Activated CD8-positive, alpha-beta T cell treated with anti-CD3 and anti-CD28 coated beads for 36 hours (primary cell): ENCODE data around the gene CACNA1C. TPM values are rescaled to one million over a fixed set of nuclear protein-coding genes. Genes with fewer than 3 reads are reported as not detected.

ENCODE experiments used
- ATAC-seq: fragments of 200-7000 bp; cut with Tn5 transposase; one replicate; pipeline ENCODE4 v1.10.0; 2021; ENCODE audit warnings: mild to moderate bottlenecking, moderate library complexity
- CTCF ChIA-PET: fragments of 350-600 bp; sonication (Branson Sonifier 250); formaldehyde crosslinking; loops from one replicate; lab custom pipeline; 2021; ENCODE audit warnings: antibody characterized with exemption; lab: Charles Lee
- POLR2A ChIA-PET: fragments of 350-600 bp; sonication (Branson Sonifier 250); formaldehyde crosslinking; loops from one replicate; lab custom pipeline; 2021; ENCODE audit warnings: antibody characterized with exemption; lab: Charles Lee
- DNase-seq: peaks from one replicate; pipeline ENCODE4 v3.0.0-alpha.2; 2020
- H3K27ac Mint-ChIP-seq: one replicate; pipeline ENCODE4 v1.8.0; 2021; ENCODE audit warnings: mild to moderate bottlenecking, mixed read lengths
- H3K27me3 Mint-ChIP-seq: one replicate; pipeline ENCODE4 v1.8.0; 2021; ENCODE audit warnings: mixed read lengths
- H3K36me3 Mint-ChIP-seq: one replicate; pipeline ENCODE4 v1.8.0; 2021; ENCODE audit warnings: low read depth, mixed read lengths
- H3K4me1 Mint-ChIP-seq: one replicate; pipeline ENCODE4 v1.8.0; 2021; ENCODE audit warnings: low read depth, mixed read lengths
- H3K4me3 Mint-ChIP-seq: one replicate; pipeline ENCODE4 v1.8.0; 2021; ENCODE audit warnings: mild to moderate bottlenecking, moderate library complexity, mixed read lengths
- H3K9me3 Mint-ChIP-seq: one replicate; pipeline ENCODE4 v1.8.0; 2021; ENCODE audit warnings: mixed read lengths
- intact Hi-C: fragments of 100-400 bp; cut with micrococcal nuclease; formaldehyde crosslinking; loops from one replicate; pipeline ENCODE4 v1.10.0; 2022
- total RNA-seq, 2 experiments: library from RNA; stranded (reverse); gene quantifications; one replicate each; pipeline ENCODE4 v1.2.3, GENCODE V29; 2021
- TF ChIP-seq, protein P1 (sequence below): fragments of 200-600 bp; IDR thresholded peaks from one replicate; pipeline ENCODE4 v1.8.0; 2022; ENCODE audit warnings: antibody characterized with exemption, mild to moderate bottlenecking

Gene CACNA1C
- total RNA-seq, 2 experiments from 2014 or later: 0.02 to 0.05 TPM

DNA sequence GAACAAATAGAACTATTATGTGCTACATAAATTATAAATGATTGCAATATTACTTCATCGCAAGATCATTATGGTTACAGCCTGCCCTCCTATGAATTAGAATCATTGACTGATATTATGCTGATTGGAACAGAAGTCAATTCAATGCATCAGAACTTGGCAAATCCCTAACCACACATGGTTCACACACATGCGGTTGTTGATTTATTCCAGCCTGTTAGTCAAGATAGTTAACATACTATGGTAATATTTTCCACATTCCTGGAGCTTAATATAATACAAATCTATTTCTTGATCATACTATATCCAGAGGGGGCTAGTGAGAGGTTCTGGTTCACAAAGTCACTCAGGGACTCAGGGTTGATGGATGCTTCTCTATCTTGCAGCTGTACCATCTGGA is 9.7 kb upstream of the CACNA1C start:
- intact Hi-C loops: no loop called here
- ATAC-seq (no peak), DNase-seq (no peak)
- Mint-ChIP-seq H3K4me3 (no peak overlapping the region), H3K36me3 (no peaks in the 10 kb centered on the region), H3K4me1 (no peaks in the 10 kb centered on the region), H3K9me3 (no peaks in the 10 kb centered on the region), H3K27me3 (peaks cover 24% of the 10 kb centered on the region), H3K27ac (no peak overlapping the region)
- CTCF ChIA-PET: interaction anchor here (1.3 to 1.4 kb wide), 2 partner anchors 8 to 35 kb away, joined by 3 to 4 read pairs; no protein-coding TSS in a partner anchor
- POLR2A ChIA-PET: no interaction called here
- TF ChIP-seq, protein P1, sequence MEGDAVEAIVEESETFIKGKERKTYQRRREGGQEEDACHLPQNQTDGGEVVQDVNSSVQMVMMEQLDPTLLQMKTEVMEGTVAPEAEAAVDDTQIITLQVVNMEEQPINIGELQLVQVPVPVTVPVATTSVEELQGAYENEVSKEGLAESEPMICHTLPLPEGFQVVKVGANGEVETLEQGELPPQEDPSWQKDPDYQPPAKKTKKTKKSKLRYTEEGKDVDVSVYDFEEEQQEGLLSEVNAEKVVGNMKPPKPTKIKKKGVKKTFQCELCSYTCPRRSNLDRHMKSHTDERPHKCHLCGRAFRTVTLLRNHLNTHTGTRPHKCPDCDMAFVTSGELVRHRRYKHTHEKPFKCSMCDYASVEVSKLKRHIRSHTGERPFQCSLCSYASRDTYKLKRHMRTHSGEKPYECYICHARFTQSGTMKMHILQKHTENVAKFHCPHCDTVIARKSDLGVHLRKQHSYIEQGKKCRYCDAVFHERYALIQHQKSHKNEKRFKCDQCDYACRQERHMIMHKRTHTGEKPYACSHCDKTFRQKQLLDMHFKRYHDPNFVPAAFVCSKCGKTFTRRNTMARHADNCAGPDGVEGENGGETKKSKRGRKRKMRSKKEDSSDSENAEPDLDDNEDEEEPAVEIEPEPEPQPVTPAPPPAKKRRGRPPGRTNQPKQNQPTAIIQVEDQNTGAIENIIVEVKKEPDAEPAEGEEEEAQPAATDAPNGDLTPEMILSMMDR: no peak

DNA sequence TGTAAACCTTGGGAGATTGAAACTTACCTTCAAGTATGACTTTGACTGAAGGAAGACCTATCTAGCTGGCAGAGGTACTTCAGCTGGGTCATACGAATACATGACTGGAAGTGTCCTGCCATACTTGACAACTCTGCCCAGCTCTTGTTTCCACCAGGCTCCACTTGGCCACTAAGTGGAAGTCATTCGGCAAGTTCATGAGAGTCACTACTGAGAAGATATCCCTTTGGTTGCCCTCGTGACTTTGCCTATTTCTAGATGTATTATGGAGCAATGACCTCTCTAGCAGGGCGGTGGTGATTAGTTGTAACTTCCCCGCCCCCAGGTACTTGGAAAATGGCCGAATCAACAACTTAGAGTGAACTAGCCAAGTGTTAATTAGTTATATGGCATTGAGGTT is 8.6 kb upstream of the CACNA1C start:
- Mint-ChIP-seq H3K9me3 (no peaks in the 10 kb centered on the region), H3K4me3 (no peak overlapping the region), H3K27ac (no peak overlapping the region), H3K27me3 (peaks cover 33% of the 10 kb centered on the region), H3K36me3 (no peaks in the 10 kb centered on the region), H3K4me1 (no peaks in the 10 kb centered on the region)
- ChIA-PET POLR2A (no interaction called here), CTCF (interaction anchor here (1.3 kb wide), 1 partner anchor 10 kb away, joined by 4 read pairs; no protein-coding TSS in a partner anchor)
- DNase-seq (no peak), ATAC-seq (no peak)
- TF ChIP-seq, protein P1: no peak
- intact Hi-C loops: no loop called here

DNA sequence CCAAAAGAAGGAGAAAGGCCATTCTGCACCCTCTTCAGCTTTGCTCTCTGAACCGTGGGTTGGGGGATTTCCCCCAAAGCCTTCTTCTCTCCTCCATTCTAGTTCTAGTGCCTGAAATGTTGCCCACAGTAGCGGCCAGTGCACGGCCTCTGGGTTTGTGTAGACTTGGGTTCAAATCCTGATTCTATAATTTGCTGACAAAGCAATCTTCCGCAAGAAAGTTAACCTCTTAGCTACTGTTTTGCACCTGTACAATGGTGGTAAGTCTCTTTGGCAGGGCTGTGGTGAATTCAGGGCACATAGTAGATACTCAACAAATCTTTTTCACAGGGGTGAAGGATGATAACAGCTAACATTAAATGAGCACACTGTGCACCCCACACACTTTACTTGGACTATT is 5.8 kb upstream of the CACNA1C start:
- no peak for ATAC-seq
- POLR2A ChIA-PET: interaction anchor here (1.4 kb wide), 1 partner anchor 9 kb away, joined by 3 read pairs; no protein-coding TSS in a partner anchor
- intact Hi-C loops: no loop called here
- no peak for DNase-seq
- Mint-ChIP-seq H3K36me3 (no peaks in the 10 kb centered on the region), H3K27ac (no peak overlapping the region), H3K9me3 (no peaks in the 10 kb centered on the region), H3K27me3 (peaks cover 48% of the 10 kb centered on the region), H3K4me3 (no peak overlapping the region), H3K4me1 (no peaks in the 10 kb centered on the region)
- TF ChIP-seq, protein P1: no peak
- CTCF ChIA-PET: interaction anchor here (1.5 kb wide), 1 partner anchor 13 kb away, joined by 5 read pairs; no protein-coding TSS in a partner anchor

DNA sequence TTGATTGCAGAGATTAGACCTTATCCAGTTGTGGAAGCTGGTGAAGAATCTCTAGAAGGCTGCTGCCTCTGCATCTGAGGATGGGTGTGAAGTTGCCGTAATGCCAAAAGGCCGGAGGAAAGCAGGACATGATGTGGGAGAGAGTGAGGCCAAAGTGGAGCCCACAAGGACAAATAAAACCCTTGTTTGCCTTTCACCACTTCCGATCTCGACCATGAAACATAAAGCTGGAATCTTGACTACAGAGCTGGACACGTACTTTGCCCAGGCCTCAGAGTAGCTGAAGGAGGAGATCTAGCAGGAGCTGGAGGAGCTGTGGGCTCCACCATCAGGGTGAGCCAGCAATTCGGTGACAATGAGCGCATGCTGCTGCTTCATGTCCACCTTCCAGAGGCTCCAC is 5.0 kb upstream of the CACNA1C start:
- H3K4me3 Mint-ChIP-seq: no peak overlapping the region
- CTCF ChIA-PET: interaction anchor here (1.5 kb wide), 1 partner anchor 13 kb away, joined by 5 read pairs; no protein-coding TSS in a partner anchor
- DNase-seq (no peak), ATAC-seq (no peak)
- POLR2A ChIA-PET: interaction anchor here (0.9 kb wide), 1 partner anchor 15 kb away, joined by 3 read pairs; no protein-coding TSS in a partner anchor
- H3K4me1 Mint-ChIP-seq: no peaks in the 10 kb centered on the region
- no peak overlapping the region for H3K27ac Mint-ChIP-seq
- intact Hi-C loops: no loop called here
- no peaks in the 10 kb centered on the region for H3K36me3 Mint-ChIP-seq
- TF ChIP-seq, protein P1: no peak
- no peaks in the 10 kb centered on the region for H3K9me3 Mint-ChIP-seq
- H3K27me3 Mint-ChIP-seq: peaks cover 47% of the 10 kb centered on the region

DNA sequence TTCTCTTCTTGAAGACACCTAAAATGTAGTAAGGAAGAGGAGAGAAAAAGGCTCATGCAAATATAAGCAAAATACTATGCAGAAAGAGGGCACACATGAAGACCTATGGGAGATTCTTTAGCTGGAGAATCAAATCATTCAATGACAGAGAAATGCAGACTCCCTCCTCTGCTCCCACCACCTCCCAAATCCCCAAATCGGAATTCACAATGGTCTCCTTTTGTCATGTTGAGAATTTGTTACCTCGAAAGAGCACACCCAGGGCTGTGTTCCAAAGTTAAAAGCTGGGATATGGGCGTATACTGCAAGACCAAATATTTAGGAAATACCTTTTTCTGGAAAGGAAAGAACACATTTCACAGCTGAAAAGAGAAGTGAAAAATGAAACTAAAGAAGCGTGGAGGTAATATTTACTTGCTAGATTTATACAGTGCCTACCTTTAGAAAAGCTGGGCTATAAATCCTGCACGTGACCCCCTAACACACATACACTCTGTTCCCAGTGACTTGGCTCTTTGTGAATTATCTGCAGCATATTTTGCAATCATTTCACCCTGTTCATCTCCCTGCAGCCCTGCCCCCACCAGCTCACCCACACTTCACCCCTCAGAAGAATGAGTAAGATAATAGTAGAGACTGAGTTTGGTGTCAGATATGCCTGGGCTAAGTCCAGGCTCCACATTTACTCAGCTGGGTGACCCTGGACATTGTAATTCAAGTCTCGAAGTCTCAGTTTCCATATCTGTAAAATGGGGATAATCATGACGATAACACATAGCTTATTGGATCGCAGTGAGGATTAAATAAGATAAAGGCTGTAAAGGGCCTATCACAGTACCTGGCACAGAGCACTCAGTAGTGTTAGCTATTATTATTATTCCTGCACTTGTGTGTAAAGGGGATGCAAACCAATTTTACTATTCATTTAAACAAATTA is 2.9 kb upstream of the CACNA1C start:
- no peak for ATAC-seq
- no peaks in the 10 kb centered on the region for H3K36me3 Mint-ChIP-seq
- H3K9me3 Mint-ChIP-seq: no peaks in the 10 kb centered on the region
- intact Hi-C loops: no loop called here
- H3K4me3 Mint-ChIP-seq: no peak overlapping the region
- H3K4me1 Mint-ChIP-seq: peaks cover 10% of the 10 kb centered on the region
- peaks cover 53% of the 10 kb centered on the region for H3K27me3 Mint-ChIP-seq
- ChIA-PET POLR2A (no interaction called here), CTCF (interaction anchor here (1.1 to 1.3 kb wide), 2 partner anchors 17 to 258 kb away, joined by 3 to 4 read pairs; no protein-coding TSS in a partner anchor)
- TF ChIP-seq, protein P1: no peak
- no peak for DNase-seq
- H3K27ac Mint-ChIP-seq: no peak overlapping the region
